ENCODE data around the gene CANX. TPM values are rescaled to one million over a fixed set of nuclear protein-coding genes. Genes with fewer than 3 reads are reported as not detected.

Gene CANX
- polyA plus RNA-seq, 1 donor, result 473 TPM

DNA sequence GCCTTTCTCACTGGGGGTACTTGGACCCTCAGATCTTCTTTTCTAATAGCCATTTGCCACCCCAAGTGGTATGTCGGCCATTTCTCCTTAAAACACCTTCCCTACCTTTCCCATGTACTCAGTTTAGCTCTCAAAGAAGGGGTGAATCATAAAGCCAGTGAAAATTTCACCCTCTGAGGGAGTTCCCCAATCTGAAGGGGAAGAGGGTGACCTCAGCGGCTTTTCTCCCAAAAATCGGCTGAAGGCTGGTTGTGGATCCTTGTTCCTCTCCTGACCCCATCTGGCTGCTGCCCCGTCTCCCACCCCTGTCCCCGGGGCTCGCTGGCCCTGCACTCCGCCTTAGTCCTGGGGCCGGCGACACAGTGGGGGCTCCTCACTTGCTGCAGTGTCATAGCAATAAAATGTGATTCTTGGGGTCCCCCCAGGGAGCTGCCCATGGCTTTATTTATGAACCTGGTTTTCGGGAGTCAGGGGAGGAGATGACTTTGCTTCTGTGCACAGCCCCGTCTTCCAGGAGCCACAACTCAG, 77.7 kb downstream of the CANX start:
- no peaks in the 10 kb centered on the region for H3K27me3 ChIP-seq (ENCODE audit: control insufficient read depth, insufficient read depth, low read length)
- no peaks in the 10 kb centered on the region for H3K4me1 ChIP-seq (ENCODE audit: control insufficient read depth, insufficient read depth, low read length)
- H3K36me3 ChIP-seq (ENCODE audit: control insufficient read depth, insufficient read depth, low read length), result peaks cover 73% of the 10 kb centered on the region
- H3K4me3 ChIP-seq (ENCODE audit: low read length), result no peak overlapping the region
- H3K9me3 ChIP-seq (ENCODE audit: control insufficient read depth, low read depth, low read length), result no peaks in the 10 kb centered on the region
- no peak overlapping the region for H3K27ac ChIP-seq (ENCODE audit: low read length)
- DNase-seq, result no peak
- no CpG with 5 or more reads among the region's 11 CpGs for WGBS (ENCODE audit: insufficient coverage, low lambda C conversion rate)

DNA sequence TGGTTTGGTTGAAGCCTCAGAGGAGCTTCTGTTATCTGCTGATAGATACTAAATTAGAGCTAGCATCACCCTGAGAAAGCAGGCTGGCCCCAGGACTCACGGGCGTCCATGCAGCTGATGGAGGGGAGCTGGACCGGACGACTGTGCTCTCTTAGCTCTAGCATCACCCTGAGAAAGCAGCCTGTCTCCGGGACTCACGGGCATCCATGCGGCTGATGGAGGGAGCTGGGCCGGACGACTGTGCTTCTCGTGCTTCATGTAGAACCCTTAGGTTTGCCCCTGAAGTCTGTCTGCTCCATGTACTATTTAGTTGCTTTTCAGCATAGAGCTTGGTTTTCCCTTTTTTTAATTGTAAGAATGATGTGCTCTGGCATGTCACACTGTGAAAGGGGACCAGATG, 78.7 kb downstream of the CANX start:
- H3K36me3 ChIP-seq (ENCODE audit: control insufficient read depth, insufficient read depth, low read length), result peaks cover 64% of the 10 kb centered on the region
- H3K27ac ChIP-seq (ENCODE audit: low read length), result no peak overlapping the region
- H3K4me3 ChIP-seq (ENCODE audit: low read length), result no peak overlapping the region
- H3K9me3 ChIP-seq (ENCODE audit: control insufficient read depth, low read depth, low read length), result no peaks in the 10 kb centered on the region
- H3K27me3 ChIP-seq (ENCODE audit: control insufficient read depth, insufficient read depth, low read length), result no peaks in the 10 kb centered on the region
- no peak for DNase-seq
- no CpG with 5 or more reads among the region's 10 CpGs for WGBS (ENCODE audit: insufficient coverage, low lambda C conversion rate)
- no peaks in the 10 kb centered on the region for H3K4me1 ChIP-seq (ENCODE audit: control insufficient read depth, insufficient read depth, low read length)

DNA sequence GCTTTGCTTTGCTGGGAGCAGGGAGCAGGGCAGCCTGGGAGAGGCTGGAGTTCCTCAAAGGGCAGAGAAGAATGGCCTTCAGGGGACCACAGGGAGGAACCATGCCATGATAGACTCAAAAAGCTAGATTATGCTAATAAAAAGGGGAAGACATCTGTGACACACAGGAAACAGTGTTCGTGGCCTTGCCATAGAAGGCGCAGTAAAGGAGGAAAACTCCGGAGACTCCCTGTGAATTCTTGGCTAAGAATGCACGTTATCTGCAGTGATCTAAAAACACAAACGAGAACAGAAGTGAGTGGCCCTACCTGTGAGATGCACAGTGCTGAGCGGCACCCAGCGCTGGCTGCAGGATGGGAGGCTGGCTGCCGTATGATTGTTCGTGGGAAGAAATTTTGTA, 79.1 kb downstream of the CANX start:
- DNase-seq, result no peak
- no peaks in the 10 kb centered on the region for H3K9me3 ChIP-seq (ENCODE audit: control insufficient read depth, low read depth, low read length)
- no peak overlapping the region for H3K27ac ChIP-seq (ENCODE audit: low read length)
- peaks cover 61% of the 10 kb centered on the region for H3K36me3 ChIP-seq (ENCODE audit: control insufficient read depth, insufficient read depth, low read length)
- 100% methylated on average over 1 of the region's 9 CpGs for WGBS (ENCODE audit: insufficient coverage, low lambda C conversion rate)
- no peak overlapping the region for H3K4me3 ChIP-seq (ENCODE audit: low read length)
- H3K27me3 ChIP-seq (ENCODE audit: control insufficient read depth, insufficient read depth, low read length), result no peaks in the 10 kb centered on the region
- no peaks in the 10 kb centered on the region for H3K4me1 ChIP-seq (ENCODE audit: control insufficient read depth, insufficient read depth, low read length)

DNA sequence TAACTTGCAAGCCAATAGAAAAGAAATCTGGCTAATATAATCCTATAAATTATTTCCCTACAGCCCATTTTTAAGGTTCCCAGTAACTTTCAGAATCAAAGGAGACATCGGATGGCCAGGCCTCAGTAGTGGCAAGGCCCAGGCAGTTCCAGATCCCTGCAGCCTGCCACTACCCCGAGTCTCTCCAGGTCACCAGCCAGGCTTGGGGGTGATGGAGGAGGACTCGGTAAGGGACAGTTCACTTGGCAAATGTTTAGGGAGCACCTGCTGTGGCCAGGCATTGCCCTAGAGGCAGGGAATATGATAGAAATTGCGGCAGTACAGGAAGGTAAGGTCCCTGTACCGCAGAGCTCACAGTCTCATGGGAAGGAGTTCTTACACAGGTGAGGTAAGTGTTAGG, 79.8 kb downstream of the CANX start:
- DNase-seq, result no peak
- no peaks in the 10 kb centered on the region for H3K4me1 ChIP-seq (ENCODE audit: control insufficient read depth, insufficient read depth, low read length)
- H3K4me3 ChIP-seq (ENCODE audit: low read length), result no peak overlapping the region
- peaks cover 55% of the 10 kb centered on the region for H3K36me3 ChIP-seq (ENCODE audit: control insufficient read depth, insufficient read depth, low read length)
- no peaks in the 10 kb centered on the region for H3K9me3 ChIP-seq (ENCODE audit: control insufficient read depth, low read depth, low read length)
- H3K27me3 ChIP-seq (ENCODE audit: control insufficient read depth, insufficient read depth, low read length), result no peaks in the 10 kb centered on the region
- no CpG with 5 or more reads among the region's 5 CpGs for WGBS (ENCODE audit: insufficient coverage, low lambda C conversion rate)
- H3K27ac ChIP-seq (ENCODE audit: low read length), result no peak overlapping the region

DNA sequence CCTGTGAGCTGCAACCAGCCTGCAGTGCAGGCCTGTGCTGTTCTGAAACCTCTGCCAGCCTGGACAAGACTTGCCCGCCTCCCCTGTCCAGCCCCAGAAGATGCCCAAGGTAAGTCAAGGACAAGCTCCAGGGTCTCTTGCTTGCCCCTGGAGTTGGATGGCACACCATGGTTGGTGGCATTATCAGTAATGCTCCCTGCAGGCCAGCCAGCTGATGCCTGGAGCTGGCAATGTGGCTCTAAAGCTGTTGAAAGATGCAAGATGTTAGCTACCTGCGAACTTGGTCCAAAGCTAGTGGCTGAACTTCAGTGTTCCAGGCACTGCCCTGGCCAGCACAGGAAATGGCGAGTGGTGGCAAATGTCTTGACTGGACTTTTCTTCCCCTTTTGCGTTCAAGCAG, 81.1 kb downstream of the CANX start:
- Histone ChIP-seq H3K27ac (ENCODE audit: low read length) (no peak overlapping the region), H3K4me3 (ENCODE audit: low read length) (no peak overlapping the region), H3K9me3 (ENCODE audit: control insufficient read depth, low read depth, low read length) (no peaks in the 10 kb centered on the region), H3K36me3 (ENCODE audit: control insufficient read depth, insufficient read depth, low read length) (peaks cover 43% of the 10 kb centered on the region), H3K4me1 (ENCODE audit: control insufficient read depth, insufficient read depth, low read length) (no peaks in the 10 kb centered on the region), H3K27me3 (ENCODE audit: control insufficient read depth, insufficient read depth, low read length) (no peaks in the 10 kb centered on the region)
- no CpG with 5 or more reads among the region's 4 CpGs for WGBS (ENCODE audit: insufficient coverage, low lambda C conversion rate)
- no peak for DNase-seq

DNA sequence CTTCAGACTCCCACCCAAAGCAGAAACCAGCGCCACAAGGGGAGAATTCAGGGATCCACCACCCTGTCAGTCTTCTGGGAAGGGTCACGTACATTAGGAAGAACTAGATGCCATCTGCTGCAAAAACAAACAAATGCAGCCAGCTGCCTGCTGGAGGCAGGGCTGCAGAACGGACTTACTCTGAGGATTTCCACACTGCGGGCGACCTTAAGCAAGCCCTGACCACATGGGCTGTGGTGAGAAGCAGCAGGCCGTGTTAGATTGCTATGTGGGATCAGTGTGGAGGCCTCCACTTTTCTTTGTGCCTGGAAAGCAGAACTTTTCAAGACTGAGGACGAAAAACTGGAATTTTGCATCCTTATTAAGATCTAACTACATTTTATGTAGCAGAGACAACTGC, 81.6 kb downstream of the CANX start:
- H3K27me3 ChIP-seq (ENCODE audit: control insufficient read depth, insufficient read depth, low read length), result no peaks in the 10 kb centered on the region
- no peak for DNase-seq
- H3K9me3 ChIP-seq (ENCODE audit: control insufficient read depth, low read depth, low read length), result no peaks in the 10 kb centered on the region
- H3K27ac ChIP-seq (ENCODE audit: low read length), result no peak overlapping the region
- no peaks in the 10 kb centered on the region for H3K4me1 ChIP-seq (ENCODE audit: control insufficient read depth, insufficient read depth, low read length)
- H3K4me3 ChIP-seq (ENCODE audit: low read length), result no peak overlapping the region
- no CpG with 5 or more reads among the region's 7 CpGs for WGBS (ENCODE audit: insufficient coverage, low lambda C conversion rate)
- peaks cover 40% of the 10 kb centered on the region for H3K36me3 ChIP-seq (ENCODE audit: control insufficient read depth, insufficient read depth, low read length)

Other genes starting within 250 kb of the CANX start
- gene RUFY1, start 148.4 kb upstream of the CANX start, polyA plus RNA-seq, result 43.3 TPM
- gene HNRNPH1, start 75.3 kb upstream of the CANX start, polyA plus RNA-seq, result 1,181 TPM
- gene CBY3, start 17.9 kb upstream of the CANX start, polyA plus RNA-seq, result 1.2 TPM
- gene MAML1, start 33.9 kb downstream of the CANX start, polyA plus RNA-seq, result 29.9 TPM
- 2.9 TPM for gene LTC4S, start 95.0 kb downstream of the CANX start, polyA plus RNA-seq
- 185 TPM for gene MGAT4B, start 107.9 kb downstream of the CANX start, polyA plus RNA-seq
- gene SQSTM1, start 121.9 kb downstream of the CANX start, polyA plus RNA-seq, result 165 TPM
- gene MRNIP, start 159.8 kb downstream of the CANX start, polyA plus RNA-seq, result 39.4 TPM
- 83.0 TPM for gene TBC1D9B, start 208.9 kb downstream of the CANX start, polyA plus RNA-seq